ENCODE results near the gene G6PC1.
"Not testable (repeated sequence)": the region's sequence is repeated elsewhere in the genome, so short reads cannot be mapped to it uniquely, and the experiment has no call there.

Gene G6PC1

DNA sequence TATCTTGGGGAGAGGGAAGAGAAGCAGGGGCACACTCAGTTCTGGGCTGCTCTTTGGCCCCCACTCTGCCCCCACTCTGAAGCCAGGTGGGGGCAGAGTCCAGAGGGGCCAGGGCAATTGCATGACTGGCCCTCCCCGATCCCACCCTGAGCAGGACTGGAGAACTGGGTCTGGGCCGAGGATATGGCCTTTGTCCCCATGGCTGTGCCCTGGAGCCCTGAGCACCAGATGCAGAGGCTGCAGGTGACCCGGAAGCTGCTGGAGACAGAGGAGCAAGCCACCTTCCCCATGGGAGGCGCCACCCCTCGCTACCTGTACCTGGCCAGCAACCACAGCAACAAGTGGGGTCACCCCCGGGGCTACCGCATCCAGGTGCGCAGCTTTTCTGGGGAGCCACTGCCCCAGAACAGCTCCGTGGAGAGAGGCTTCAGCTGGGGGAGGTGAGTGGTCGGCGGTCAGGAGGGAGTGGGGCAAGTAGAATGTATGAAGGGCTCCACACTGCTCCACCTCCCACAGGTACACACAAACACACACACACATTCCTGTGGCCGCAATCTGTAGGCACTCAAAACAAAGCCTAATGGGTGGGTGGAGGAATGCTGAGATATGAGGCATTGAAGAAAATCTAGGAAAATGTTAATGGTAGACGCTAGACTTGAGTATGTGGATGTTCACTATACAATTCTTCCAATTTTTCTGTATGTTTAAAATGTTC, 28.2 kb upstream of the G6PC1 start:
- no peak overlapping the region for H3K4me3 ChIP-seq (ENCODE audit: low read depth, low read length)

DNA sequence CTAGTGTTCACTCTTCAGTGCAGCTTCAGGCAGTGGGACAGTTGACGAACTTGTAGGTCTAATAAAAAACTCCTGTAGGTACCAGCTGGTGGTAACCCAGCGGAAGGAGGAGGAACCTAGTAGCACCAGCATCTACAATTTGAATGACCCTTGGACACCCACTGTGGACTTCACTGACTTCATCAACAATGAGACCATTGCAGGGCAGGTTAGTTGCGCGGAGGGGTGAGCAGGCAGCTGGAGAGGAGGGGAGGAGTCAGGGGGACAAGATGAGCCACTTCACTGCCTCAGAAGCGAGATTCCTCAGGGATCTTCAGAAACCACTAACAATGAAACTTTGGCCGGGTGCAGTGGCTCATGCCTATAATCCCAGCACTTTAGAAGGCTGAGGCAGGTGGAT, 27.3 kb upstream of the G6PC1 start:
- no peak for DNase-seq (ENCODE audit: low read depth)

More for the DNA sequence above, 28.2 kb upstream of the G6PC1 start:
- no peak for DNase-seq (ENCODE audit: low read depth)

DNA sequence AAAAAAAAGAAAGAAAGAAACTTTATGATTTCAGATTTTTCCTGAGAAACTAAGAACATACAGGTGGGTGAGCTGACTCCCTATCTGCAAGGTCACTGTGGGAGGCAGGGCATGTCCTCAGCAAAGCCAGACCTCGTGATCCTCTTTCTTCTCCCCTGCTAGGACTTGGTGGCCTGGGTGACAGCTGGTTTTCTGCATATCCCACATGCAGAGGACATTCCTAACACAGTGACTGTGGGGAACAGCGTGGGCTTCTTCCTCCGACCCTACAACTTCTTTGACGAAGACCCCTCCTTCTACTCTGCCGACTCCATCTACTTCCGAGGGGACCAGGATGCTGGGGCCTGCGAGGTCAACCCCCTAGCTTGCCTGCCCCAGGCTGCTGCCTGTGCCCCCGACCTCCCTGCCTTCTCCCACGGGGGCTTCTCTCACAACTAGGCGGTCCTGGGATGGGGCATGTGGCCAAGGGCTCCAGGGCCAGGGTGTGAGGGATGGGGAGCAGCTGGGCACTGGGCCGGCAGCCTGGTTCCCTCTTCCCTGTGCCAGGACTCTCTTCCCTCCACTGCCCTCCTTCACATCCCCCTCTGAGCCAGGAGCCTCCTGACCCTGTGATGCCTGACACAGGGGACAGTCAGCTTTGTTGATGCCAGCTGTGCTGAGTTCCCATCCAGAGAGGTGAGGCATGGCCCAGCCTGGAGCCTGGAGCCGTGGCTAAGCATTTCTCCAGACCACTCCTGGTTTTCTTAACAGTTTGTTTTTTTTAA, 26.5 kb upstream of the G6PC1 start:
- not testable (repeated sequence) for DNase-seq (ENCODE audit: low read depth); H3K4me3 ChIP-seq (ENCODE audit: low read depth, low read length)

More for the DNA sequence above, 27.3 kb upstream of the G6PC1 start:
- H3K4me3 ChIP-seq (ENCODE audit: low read depth, low read length): no peak overlapping the region

DNA sequence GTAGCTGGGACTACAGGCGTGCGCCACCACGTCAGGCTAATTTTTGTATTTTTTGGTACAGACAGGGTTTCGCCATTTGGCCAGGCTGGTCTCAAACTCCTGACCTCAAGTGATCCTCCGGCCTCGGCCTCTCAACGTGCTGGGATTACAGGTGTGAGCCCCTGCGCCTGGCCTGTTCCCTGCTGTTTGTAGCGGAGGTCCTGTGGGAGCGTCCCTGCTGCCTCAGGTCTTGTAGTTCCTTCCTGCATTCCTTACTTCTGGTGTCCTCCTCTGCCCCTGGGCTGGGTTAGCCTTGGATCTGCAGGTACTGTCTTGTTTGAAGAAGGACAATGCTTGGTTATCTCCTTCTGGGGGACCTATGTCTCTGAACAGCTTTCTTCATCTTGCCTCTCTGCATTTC, 23.6 kb upstream of the G6PC1 start:
- no peak for DNase-seq (ENCODE audit: low read depth)
- no peak overlapping the region for H3K4me3 ChIP-seq (ENCODE audit: low read depth, low read length)

DNA sequence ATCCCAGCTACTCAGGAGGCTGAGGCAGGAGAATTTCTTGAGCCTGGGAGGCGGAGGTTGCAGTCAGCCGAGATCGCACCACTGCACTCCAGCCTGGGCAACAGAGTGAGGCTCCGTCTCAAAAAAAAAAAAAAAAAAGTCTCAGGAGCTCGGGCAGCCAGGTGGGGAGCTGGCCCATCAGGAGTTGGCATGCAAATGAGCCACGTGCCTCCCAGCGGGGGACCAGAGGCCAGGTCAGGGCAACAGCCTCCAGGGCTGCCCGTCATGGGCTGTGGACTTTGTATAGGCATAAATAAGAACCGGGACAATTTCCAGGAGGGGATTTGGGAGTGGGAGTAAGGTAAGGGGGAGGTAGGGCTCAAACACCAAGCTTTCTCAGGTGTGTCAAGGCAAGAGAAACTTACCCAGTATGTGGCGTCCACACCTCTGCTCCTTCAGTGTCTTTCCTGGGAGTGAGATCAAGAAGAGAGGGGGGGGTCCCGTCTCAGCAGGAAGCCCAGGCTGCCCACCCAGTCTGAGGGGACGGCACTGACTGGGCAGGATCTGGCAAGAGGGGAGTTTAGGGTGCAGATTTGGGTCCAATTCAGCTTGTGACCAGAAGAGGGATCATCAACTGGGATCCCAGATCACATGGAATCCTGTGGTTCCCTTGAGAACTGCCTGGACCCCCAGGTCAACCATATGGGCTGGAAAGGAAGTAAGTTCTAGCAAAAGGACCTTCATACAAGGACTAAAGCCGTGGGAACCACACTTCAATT, 22.3 kb upstream of the G6PC1 start:
- no peak for DNase-seq (ENCODE audit: low read depth)

DNA sequence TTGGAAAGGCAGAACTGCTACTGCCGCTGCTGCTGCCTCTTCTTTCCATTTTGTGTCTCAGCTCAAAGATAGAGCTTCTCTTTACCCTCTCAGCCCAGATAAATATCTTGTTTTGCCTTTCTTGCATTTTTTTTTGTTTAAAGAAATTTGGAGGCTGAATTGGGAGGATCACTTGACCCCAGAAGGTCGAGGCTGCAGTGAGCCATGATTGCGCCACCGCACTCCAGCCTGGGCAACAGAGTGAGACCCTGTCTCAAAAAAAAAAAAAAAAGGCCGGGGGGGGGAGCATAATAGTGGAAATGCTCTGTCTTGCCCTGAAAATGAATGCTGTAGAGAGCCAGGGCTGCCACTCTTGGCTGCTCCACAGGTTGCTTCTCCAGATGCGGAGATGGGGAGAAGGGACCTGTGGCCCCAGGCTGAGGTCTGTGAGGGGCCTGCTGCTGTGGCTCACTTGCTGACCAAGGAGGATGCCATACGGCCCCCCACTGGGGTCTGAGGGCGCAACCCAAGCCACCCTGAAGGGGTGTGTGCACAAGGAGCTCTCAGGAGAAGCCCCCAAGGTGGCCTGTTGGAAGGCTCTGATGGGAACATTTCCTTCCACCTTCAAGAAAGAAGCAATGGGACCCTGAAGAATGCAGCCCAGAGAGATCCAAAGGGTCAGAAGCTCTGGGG, 21.5 kb upstream of the G6PC1 start:
- no peak overlapping the region for H3K4me3 ChIP-seq (ENCODE audit: low read depth, low read length)
- DNase-seq (ENCODE audit: low read depth): no peak

More for the DNA sequence above, 22.3 kb upstream of the G6PC1 start:
- no peak overlapping the region for H3K4me3 ChIP-seq (ENCODE audit: low read depth, low read length)

DNA sequence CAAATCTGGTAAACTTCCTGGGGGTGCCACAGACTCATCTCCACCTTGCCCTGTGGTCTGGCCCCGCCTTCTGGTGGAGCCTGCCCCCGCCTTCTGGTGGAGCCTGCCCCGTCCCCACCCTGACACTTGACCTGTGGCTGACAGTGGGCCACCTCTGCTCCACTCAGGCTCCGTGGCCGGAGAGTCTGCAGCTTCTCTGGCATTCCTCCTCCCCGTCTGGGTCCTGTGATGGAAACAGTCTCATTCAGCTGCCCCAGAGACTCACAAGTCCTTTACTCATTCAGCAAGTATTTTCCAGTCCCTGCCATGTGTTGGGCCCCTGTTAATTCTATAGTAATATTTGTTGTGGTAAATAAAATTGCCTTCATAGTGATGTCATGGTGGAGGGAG, 21.0 kb upstream of the G6PC1 start:
- no peak for DNase-seq (ENCODE audit: low read depth)
- H3K4me3 ChIP-seq (ENCODE audit: low read depth, low read length): no peak overlapping the region

DNA sequence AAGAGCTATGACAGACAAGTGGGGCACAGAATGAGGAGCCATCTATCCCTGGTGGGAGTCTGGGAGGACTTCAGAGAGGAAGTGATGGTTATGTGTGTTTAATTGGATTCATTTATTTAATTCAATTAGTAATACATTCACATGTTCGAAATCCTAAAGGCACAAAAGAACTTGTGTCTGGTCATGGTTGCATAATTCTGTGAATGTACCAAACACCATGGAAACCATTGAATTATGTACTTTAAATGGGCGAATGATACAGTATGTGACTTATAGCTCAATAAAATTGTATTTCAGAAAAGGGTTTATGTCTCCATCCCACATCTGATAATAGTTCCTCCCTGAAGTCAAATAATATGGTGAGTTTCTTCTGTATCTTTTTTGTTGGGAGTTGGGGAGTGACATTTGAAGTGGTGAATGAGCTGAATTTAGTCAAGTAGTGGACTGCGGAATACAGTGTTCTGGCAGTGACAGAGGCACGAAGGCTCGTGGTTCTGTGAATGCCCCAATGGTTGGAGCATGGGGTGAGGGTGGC, 19.8 kb upstream of the G6PC1 start:
- DNase-seq (ENCODE audit: low read depth): no peak
- no peak overlapping the region for H3K4me3 ChIP-seq (ENCODE audit: low read depth, low read length)

DNA sequence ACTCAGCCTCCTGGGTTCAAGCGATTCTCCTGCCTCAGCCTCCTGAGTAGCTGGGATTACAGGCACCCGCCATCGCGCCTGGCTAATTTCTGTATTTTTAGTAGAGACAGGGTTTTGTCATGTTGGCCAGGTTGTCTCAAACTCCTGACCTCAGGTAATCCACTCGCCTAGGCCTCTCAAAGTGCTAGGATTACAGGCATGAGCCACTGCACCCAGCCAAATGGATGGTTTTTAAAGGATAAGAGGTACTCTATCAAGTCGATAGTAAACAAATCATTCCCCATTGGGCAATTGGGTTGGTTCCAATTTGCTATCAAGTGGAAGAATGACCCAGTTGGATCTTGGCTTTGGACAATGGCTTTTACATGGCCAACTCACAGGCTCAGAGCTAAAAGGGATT, 18.9 kb upstream of the G6PC1 start:
- not testable (repeated sequence) for H3K4me3 ChIP-seq (ENCODE audit: low read depth, low read length); DNase-seq (ENCODE audit: low read depth)

DNA sequence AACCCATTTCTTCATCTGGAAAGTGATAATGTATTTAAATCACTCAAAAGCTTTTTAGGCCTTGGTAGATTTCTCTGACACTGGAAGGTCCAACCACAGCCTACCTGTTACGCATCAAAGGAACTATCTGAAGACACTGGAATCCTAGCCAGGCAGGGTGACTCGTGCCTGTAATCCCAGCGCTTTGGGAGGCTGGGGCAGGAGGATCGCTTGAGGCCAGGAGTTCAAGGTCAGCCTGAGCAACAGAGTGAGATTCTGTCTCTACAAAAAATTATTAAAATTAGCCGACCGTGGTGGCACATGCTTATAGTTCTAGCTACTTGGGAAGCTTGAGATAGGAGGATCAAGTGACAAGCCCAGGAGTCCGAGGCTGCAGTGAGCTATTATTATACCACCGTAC, 18.4 kb upstream of the G6PC1 start:
- H3K4me3 ChIP-seq (ENCODE audit: low read depth, low read length): no peak overlapping the region
- no peak for DNase-seq (ENCODE audit: low read depth)

DNA sequence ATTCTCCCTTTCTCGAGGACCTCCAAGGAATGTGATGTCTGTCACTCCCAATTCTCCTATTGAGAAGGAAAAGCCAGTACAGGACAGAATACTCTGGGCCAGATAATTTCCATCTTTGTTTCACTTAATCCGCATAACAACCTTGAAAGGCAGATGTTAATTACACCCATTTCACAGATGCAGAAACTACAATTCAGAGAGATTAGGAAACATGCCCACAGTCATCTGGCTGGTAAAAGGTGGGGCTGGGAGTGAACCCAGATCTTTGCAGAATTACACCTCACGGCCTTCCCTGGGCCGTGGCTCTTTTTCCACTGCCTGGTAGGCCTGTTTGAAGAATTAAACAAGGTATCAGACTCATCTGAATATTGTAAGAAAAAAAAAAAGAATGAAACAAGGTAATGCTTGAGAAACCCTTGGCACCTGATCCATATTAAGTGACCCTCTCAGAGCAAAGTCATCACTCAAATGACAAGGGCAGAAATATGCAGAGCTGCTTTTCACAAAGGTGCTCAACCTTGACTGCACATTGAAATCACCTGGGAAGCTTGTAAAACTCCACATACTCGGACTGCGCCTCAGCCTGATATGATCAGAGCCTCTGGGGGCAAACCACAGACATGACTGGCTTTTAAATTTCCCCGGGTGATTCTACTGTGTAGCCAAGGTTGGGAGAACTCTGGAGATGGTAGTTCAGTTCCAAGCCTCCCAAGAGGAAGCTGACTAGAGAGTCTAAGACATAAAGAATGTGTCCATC, 16.6 kb upstream of the G6PC1 start:
- H3K4me3 ChIP-seq (ENCODE audit: low read depth, low read length): no peak overlapping the region
- DNase-seq (ENCODE audit: low read depth): no peak

DNA sequence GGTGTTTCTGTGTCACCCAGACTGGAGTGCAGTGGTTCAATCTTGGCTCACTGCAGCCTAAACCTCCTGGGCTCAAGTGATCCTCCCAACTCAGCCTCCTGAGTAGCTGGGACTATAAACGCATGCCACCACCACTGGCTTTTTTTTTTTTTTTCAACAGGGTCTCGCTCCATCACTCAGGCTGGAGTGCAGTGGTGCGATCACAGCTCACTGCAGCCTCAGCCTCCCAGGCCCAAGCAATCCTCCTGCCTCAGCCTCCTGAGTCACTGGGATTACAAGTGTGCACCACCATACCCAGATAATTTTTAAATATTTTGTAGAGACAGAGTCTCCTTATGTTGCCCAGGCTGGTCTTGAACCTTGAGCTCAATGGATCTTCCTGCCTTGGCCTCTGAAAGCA, 14.8 kb upstream of the G6PC1 start:
- H3K4me3 ChIP-seq (ENCODE audit: low read depth, low read length); DNase-seq (ENCODE audit: low read depth): not testable (repeated sequence)

DNA sequence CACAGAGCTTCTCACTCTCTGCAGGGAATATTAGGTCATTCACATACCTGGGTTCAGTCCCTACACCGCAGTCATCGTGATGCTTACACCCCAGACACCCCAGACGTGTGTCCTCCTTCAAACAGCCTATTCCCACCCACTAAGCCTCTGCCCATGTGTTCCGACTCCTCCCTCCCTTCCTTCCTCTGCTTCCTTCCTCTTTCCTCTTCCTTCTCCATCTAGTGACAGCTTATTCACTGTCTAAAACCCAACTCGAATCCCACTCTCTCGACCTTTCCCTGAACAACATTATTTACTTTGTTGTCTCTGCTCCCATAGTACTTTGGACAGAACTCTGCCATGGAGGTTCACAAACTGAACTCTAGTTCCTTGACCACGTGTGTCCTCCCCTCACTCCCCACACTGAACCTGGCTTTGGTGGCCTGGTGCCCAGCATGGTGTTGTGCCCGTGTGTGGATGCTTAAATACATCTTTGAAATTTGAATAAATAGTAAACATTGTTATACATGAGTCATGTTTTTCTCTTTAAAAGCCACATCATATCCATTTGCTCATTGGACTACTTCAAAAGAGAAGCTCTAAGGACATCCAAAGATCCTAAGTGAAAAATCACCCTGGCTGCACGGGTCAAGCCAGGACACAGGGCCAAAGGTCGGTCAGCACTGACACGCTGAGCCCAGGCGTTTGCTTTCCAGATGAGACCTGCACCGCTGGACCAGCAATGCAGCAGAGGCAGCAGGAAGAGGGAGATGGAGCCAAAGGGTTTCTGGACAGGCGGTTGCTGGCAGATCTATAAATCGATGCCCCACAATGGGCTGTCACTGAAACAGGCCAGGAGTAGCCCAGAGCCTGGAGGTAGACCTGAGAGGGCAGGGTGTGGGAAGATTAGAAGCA, 14.1 kb upstream of the G6PC1 start:
- no peak for DNase-seq (ENCODE audit: low read depth)
- H3K4me3 ChIP-seq (ENCODE audit: low read depth, low read length): no peak overlapping the region

DNA sequence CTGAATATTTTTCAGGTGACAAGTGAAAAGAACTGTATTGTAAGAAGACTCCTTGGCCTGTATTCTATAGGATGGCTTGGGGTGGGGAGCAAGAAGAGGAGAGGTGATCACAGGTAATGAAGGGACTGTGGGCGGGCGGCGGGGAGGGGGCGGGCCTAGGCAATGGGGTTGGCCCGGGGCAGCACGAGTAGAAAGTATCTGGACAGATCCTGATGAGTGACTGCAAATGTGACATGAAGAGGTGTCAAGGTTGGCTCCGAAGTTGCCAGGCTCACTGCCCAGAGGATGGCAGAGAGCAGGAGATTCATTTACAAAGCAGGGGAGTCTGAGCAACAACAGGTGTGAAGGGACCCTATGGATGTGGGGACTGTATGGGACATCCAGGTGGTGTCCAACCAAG, 10.8 kb upstream of the G6PC1 start:
- DNase-seq (ENCODE audit: low read depth): no peak
- no peak overlapping the region for H3K4me3 ChIP-seq (ENCODE audit: low read depth, low read length)

DNA sequence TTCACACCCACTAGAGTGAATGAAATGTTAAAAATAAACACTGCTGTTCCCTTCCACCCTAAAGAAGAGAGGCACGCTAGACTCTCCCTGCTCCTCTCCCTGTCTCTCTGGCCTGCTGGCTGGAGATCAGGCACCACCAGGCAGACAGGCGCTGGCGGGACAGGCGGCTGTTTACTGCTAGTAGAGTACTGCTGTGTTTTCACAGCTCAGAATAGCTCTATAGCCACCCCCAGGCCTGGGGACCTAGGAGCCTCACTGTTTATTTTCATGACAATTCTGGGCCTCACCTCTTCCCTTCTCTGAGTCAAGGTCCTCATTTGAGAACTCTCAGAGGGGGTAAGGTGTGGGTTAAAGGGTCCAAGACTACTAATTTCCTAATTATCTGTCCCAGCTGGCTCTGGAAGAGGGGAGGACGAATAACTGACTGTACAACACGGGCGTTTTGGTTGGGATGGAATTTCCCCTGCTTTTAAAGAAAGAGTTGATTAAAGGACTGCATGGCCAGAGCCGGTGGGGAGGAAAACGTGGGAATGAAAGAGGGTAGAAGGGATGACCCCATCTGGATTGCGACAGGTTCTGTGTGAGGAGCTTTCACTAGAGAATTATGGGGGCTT, 9.0 kb upstream of the G6PC1 start:
- no peak overlapping the region for H3K4me3 ChIP-seq (ENCODE audit: low read depth, low read length)
- DNase-seq (ENCODE audit: low read depth): peak; percentile 4

DNA sequence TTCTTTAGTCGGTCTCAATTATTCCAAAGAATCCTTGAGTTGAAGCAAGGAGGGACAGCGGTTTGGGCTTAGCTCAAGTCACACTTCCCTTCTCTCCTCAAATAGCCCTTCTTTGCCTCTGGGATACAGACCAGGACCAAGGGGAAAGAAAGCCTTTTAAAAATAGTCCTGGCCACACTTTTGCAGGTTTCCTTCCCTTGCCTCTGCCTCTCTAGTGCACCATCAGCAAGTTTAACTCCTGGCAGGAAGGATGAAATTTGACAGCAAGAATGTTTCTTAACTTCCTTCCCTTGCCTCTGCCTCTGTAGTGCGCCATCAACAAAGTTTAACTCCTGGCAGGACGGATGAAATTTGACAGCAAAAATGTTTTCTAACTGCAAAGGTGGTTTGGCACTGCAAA, 7.2 kb upstream of the G6PC1 start:
- no peak overlapping the region for H3K4me3 ChIP-seq (ENCODE audit: low read depth, low read length)
- no peak for DNase-seq (ENCODE audit: low read depth)

DNA sequence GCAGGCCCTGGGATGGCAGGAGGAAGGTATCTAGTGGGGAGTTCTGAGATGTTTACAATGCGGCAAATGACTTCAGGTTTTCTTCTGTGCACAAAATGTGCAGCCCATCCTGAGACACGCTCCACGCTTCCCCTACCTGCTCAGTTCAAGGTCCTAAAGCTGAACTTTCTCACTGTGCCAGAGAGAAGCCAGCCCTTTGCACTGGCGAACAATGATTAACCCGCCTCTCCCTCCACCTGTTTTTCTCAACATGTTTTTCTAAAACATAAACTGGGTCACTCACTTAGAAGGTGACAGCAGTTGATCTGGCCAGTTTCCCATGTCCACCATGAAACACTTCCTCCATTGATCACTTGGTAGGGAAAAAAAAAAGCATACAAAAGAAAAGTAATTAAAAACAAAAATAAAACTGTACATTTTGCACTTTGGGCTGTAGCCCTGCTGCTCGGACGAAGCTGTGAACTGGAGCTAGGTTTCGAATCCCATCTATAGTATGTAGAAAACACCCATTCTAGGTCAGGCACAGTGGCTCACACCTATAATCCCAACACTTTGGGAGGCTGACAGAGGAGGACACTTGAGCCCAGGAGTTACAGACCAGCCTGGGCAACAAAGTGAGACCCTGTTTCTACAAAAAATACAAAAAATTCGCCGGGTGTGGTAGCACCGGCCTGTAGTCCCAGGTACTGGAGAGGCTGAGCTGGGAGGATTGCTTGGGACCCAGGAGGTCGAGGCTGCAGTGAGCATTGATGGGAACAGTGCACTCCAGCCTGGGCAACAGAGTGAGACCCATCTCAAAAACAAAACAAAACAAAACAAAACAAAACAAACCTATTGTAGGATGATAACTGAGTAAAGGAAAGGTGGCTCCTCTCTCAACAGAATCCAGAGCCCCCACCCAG, 6.1 kb upstream of the G6PC1 start:
- no peak overlapping the region for H3K4me3 ChIP-seq (ENCODE audit: low read depth, low read length)
- no peak for DNase-seq (ENCODE audit: low read depth)

Measured in skeletal muscle cell (primary cell).